Mesenchymal stem cell (in vitro differentiated cells and primary cell): ENCODE measurements around the gene SORL1.

Experiments
- DNase-seq: peaks from one replicate; pipeline ENCODE4 v3.0.0-alpha.2; 2013
- H2AFZ ChIP-seq: one replicate; pipeline ENCODE4 v1.6.1; 2013; ENCODE audit warnings: low read depth, mild to moderate bottlenecking, control low read depth, inconsistent platforms, low read length, moderate library complexity
- H2AK5ac ChIP-seq: 2 replicates; pipeline ENCODE4 v1.6.1; 2013; ENCODE audit warnings: low read length, moderate library complexity, mild to moderate bottlenecking, inconsistent platforms; ENCODE audit not compliant: severe bottlenecking
- H2BK120ac ChIP-seq: one replicate; pipeline ENCODE4 v1.6.1; 2013; ENCODE audit warnings: low read depth, mild to moderate bottlenecking, inconsistent platforms, low read length, moderate library complexity
- H2BK12ac ChIP-seq, 2 experiments: one replicate each; pipeline ENCODE4 v1.6.1; 2013; ENCODE audit warnings: inconsistent platforms in 2 of 2, low read length in 2 of 2, mild to moderate bottlenecking in 2 of 2, moderate library complexity in 2 of 2, control low read depth in 1 of 2
- H2BK15ac ChIP-seq: one replicate; pipeline ENCODE4 v1.6.1; 2013; ENCODE audit warnings: mild to moderate bottlenecking, low read depth, inconsistent platforms; ENCODE audit not compliant: poor library complexity, severe bottlenecking
- H2BK5ac ChIP-seq: 2 replicates; pipeline ENCODE4 v1.6.1; 2013; ENCODE audit warnings: low read depth, mild to moderate bottlenecking, low read length, control low read depth, inconsistent platforms; ENCODE audit not compliant: poor library complexity, severe bottlenecking
- H3K14ac ChIP-seq, 2 experiments: one replicate each; pipeline ENCODE4 v1.6.1; 2013; ENCODE audit warnings: inconsistent platforms in 2 of 2, low read length in 2 of 2, control low read depth in 1 of 2, mild to moderate bottlenecking in 1 of 2, moderate library complexity in 1 of 2
- H3K18ac ChIP-seq, 2 experiments: one replicate each; pipeline ENCODE4 v1.6.1; 2013; ENCODE audit warnings: inconsistent platforms in 2 of 2, low read length in 2 of 2, control low read depth in 1 of 2, low read depth in 1 of 2, mild to moderate bottlenecking in 1 of 2
- H3K23ac ChIP-seq, 2 experiments: one replicate each; pipeline ENCODE4 v1.6.1; 2013; ENCODE audit warnings: inconsistent platforms in 2 of 2, low read length in 2 of 2, mild to moderate bottlenecking in 2 of 2, moderate library complexity in 2 of 2, control low read depth in 1 of 2
- H3K27ac ChIP-seq: 2 replicates; pipeline ENCODE4 v1.5.1; 2013; ENCODE audit warnings: mild to moderate bottlenecking, moderate library complexity, low read length, control low read depth, inconsistent platforms; ENCODE audit not compliant: poor library complexity, severe bottlenecking
- H3K27me3 ChIP-seq, 2 experiments: 2 replicates each; pipeline versions ENCODE4 v1.6.1 to v1.7.0; 2013; ENCODE audit warnings: low read length in 2 of 2, mild to moderate bottlenecking in 2 of 2, moderate library complexity in 2 of 2, control low read depth in 1 of 2, inconsistent platforms in 1 of 2; ENCODE audit not compliant: control insufficient read depth in 1 of 2, insufficient read depth in 1 of 2
- H3K36me3 ChIP-seq, 2 experiments: 2 replicates each; pipeline versions ENCODE4 v1.6.1 to v1.7.0; 2013; ENCODE audit warnings: low read length in 2 of 2, control low read depth in 1 of 2, inconsistent platforms in 1 of 2, low read depth in 1 of 2, mild to moderate bottlenecking in 1 of 2; ENCODE audit not compliant: insufficient read depth in 2 of 2, control insufficient read depth in 1 of 2
- H3K4ac ChIP-seq, 2 experiments: one replicate each; pipeline ENCODE4 v1.6.1; 2013; ENCODE audit warnings: inconsistent platforms in 2 of 2, low read length in 2 of 2, mild to moderate bottlenecking in 2 of 2, moderate library complexity in 2 of 2, control low read depth in 1 of 2, low read depth in 1 of 2
- H3K4me1 ChIP-seq: 2 replicates; pipeline ENCODE4 v1.6.1; 2013; ENCODE audit warnings: low read depth, low read length, control low read depth; ENCODE audit not compliant: control insufficient read depth, insufficient read depth
- H3K4me2 ChIP-seq: 2 replicates; pipeline ENCODE4 v1.6.1; 2013; ENCODE audit warnings: low read length, mild to moderate bottlenecking, inconsistent platforms; ENCODE audit not compliant: poor library complexity, severe bottlenecking
- H3K4me3 ChIP-seq, 2 experiments: 2 replicates each; pipeline versions ENCODE4 v1.5.1 to v1.7.0; 2013; ENCODE audit warnings: low read length in 2 of 2, mild to moderate bottlenecking in 2 of 2, control low read depth in 1 of 2, low read depth in 1 of 2; ENCODE audit not compliant: insufficient read depth in 1 of 2
- H3K79me1 ChIP-seq: replicated peaks from 2 replicates; pipeline ENCODE4 v1.6.1; 2013; ENCODE audit warnings: mild to moderate bottlenecking, control low read depth, low read length, inconsistent platforms; ENCODE audit not compliant: poor library complexity, severe bottlenecking
- H3K9ac ChIP-seq: 2 replicates; pipeline ENCODE4 v1.7.0; 2013; ENCODE audit warnings: mild to moderate bottlenecking, low read length, moderate library complexity
- H3K9me3 ChIP-seq: 2 replicates; pipeline ENCODE4 v1.7.0; 2013; ENCODE audit warnings: mild to moderate bottlenecking, low read length; ENCODE audit not compliant: control insufficient read depth
- H4K8ac ChIP-seq: one replicate; pipeline ENCODE4 v1.6.1; 2013; ENCODE audit warnings: inconsistent platforms, mild to moderate bottlenecking, low read length, moderate library complexity
- H4K91ac ChIP-seq: one replicate; pipeline ENCODE4 v1.6.1; 2013; ENCODE audit warnings: mild to moderate bottlenecking, low read length, inconsistent platforms
- WGBS: methylation state at CpG from one replicate; pipeline ENCODE4 v1.1.7; 2013; ENCODE audit warnings: mixed read lengths; 5-methylcytosine and 5-hydroxymethylcytosine counted together

Gene SORL1

GRCh38 chr11:121669422-121669821 lies 217.3 kb downstream of the SORL1 start:
- Histone ChIP-seq H2BK120ac (no peak overlapping the region), H3K27me3 (peaks cover 0 to 3% of the 10 kb centered on the region in 2 experiments), H3K36me3 (no peaks in the 10 kb centered on the region), H3K9ac (no peak overlapping the region), H2BK5ac (no peak overlapping the region), H3K27ac (no peak overlapping the region), H3K4me1 (no peaks in the 10 kb centered on the region), H2AK5ac (no peak overlapping the region), H3K79me1 (no peaks in the 10 kb centered on the region), H2AFZ (no peak overlapping the region), H3K4me2 (no peak overlapping the region), H4K91ac (no peak overlapping the region), H3K14ac (no peak overlapping the region), H3K18ac (no peak overlapping the region), H3K9me3 (peaks cover 4% of the 10 kb centered on the region), H3K4ac (no peak overlapping the region), H2BK12ac (no peak overlapping the region), H3K4me3 (no peak overlapping the region), H3K23ac (no peak overlapping the region), H2BK15ac (no peak overlapping the region), H4K8ac (no peak overlapping the region)
- 86% methylated on average over 3 of the region's 4 CpGs for WGBS
- no peak for DNase-seq

- H3K36me3 ChIP-seq = no peaks in the 10 kb centered on the region
- H3K4me1 ChIP-seq = no peaks in the 10 kb centered on the region
- no peak overlapping the region for H3K4me3 ChIP-seq
- peaks cover 4% of the 10 kb centered on the region for H3K9me3 ChIP-seq
- H2BK15ac ChIP-seq = no peak overlapping the region
- no peak overlapping the region for H2BK120ac ChIP-seq
- no peak overlapping the region for H3K18ac ChIP-seq
- no peak overlapping the region for H2BK5ac ChIP-seq
- no peak overlapping the region for H3K4ac ChIP-seq
- no peak overlapping the region for H3K4me2 ChIP-seq
- no peak overlapping the region for H3K23ac ChIP-seq
- H3K27ac ChIP-seq = no peak overlapping the region
- no peak for DNase-seq
- no peak overlapping the region for H2AFZ ChIP-seq
- H2BK12ac ChIP-seq = no peak overlapping the region
- no peak overlapping the region for H4K91ac ChIP-seq
- peaks cover 0 to 3% of the 10 kb centered on the region in 2 experiments for H3K27me3 ChIP-seq
- H2AK5ac ChIP-seq = no peak overlapping the region
- H4K8ac ChIP-seq = no peak overlapping the region
- no peak overlapping the region for H3K9ac ChIP-seq
- no peak overlapping the region for H3K14ac ChIP-seq
- no peaks in the 10 kb centered on the region for H3K79me1 ChIP-seq
- WGBS = 87% methylated on average over 3 of the region's 3 CpGs
Observed at GRCh38 chr11:121670266-121670665, 218.2 kb downstream of the SORL1 start.

GRCh38 chr11:121670805-121671282 lies 218.7 kb downstream of the SORL1 start:
- H2BK5ac ChIP-seq = no peak overlapping the region
- H2BK12ac ChIP-seq = no peak overlapping the region
- H3K27ac ChIP-seq = no peak overlapping the region
- H4K91ac ChIP-seq = no peak overlapping the region
- peaks cover 4% of the 10 kb centered on the region for H3K9me3 ChIP-seq
- H2AK5ac ChIP-seq = no peak overlapping the region
- H3K18ac ChIP-seq = no peak overlapping the region
- peaks cover 0 to 3% of the 10 kb centered on the region in 2 experiments for H3K27me3 ChIP-seq
- H3K4me1 ChIP-seq = no peaks in the 10 kb centered on the region
- no peak overlapping the region for H3K23ac ChIP-seq
- H3K4me2 ChIP-seq = no peak overlapping the region
- no peak overlapping the region for H3K14ac ChIP-seq
- H3K9ac ChIP-seq = no peak overlapping the region
- no peak overlapping the region for H2AFZ ChIP-seq
- H2BK15ac ChIP-seq = no peak overlapping the region
- H4K8ac ChIP-seq = no peak overlapping the region
- no peak overlapping the region for H2BK120ac ChIP-seq
- WGBS = 83% methylated on average over 5 of the region's 5 CpGs
- no peaks in the 10 kb centered on the region for H3K79me1 ChIP-seq
- no peak overlapping the region for H3K4ac ChIP-seq
- DNase-seq = no peak
- H3K4me3 ChIP-seq = no peak overlapping the region
- no peaks in the 10 kb centered on the region for H3K36me3 ChIP-seq

- Histone ChIP-seq H2BK120ac (no peak overlapping the region), H4K91ac (no peak overlapping the region), H3K4me3 (no peak overlapping the region), H3K9me3 (peaks cover 4% of the 10 kb centered on the region), H2AFZ (no peak overlapping the region), H3K4ac (no peak overlapping the region), H3K9ac (no peak overlapping the region), H3K14ac (no peak overlapping the region), H3K18ac (no peak overlapping the region), H2BK15ac (no peak overlapping the region), H4K8ac (no peak overlapping the region), H3K36me3 (no peaks in the 10 kb centered on the region), H3K27ac (no peak overlapping the region), H3K27me3 (peaks cover 0 to 3% of the 10 kb centered on the region in 2 experiments), H2BK12ac (no peak overlapping the region), H2AK5ac (no peak overlapping the region), H3K79me1 (no peaks in the 10 kb centered on the region), H3K4me2 (no peak overlapping the region), H2BK5ac (no peak overlapping the region), H3K4me1 (no peaks in the 10 kb centered on the region), H3K23ac (no peak overlapping the region)
- DNase-seq = no peak
- 63% methylated on average over 19 of the region's 19 CpGs for WGBS
Observed at GRCh38 chr11:121671283-121672168, 219.4 kb downstream of the SORL1 start.
